GM19238 (cell line): Measurements from ENCODE around the gene SYNPO2.

Source experiments
- DNase-seq: peaks from one replicate; pipeline ENCODE4 v3.0.0; 2011; ENCODE audit warnings: low spot score; ENCODE audit not compliant: insufficient read length

SYNPO2 gene, protein sequence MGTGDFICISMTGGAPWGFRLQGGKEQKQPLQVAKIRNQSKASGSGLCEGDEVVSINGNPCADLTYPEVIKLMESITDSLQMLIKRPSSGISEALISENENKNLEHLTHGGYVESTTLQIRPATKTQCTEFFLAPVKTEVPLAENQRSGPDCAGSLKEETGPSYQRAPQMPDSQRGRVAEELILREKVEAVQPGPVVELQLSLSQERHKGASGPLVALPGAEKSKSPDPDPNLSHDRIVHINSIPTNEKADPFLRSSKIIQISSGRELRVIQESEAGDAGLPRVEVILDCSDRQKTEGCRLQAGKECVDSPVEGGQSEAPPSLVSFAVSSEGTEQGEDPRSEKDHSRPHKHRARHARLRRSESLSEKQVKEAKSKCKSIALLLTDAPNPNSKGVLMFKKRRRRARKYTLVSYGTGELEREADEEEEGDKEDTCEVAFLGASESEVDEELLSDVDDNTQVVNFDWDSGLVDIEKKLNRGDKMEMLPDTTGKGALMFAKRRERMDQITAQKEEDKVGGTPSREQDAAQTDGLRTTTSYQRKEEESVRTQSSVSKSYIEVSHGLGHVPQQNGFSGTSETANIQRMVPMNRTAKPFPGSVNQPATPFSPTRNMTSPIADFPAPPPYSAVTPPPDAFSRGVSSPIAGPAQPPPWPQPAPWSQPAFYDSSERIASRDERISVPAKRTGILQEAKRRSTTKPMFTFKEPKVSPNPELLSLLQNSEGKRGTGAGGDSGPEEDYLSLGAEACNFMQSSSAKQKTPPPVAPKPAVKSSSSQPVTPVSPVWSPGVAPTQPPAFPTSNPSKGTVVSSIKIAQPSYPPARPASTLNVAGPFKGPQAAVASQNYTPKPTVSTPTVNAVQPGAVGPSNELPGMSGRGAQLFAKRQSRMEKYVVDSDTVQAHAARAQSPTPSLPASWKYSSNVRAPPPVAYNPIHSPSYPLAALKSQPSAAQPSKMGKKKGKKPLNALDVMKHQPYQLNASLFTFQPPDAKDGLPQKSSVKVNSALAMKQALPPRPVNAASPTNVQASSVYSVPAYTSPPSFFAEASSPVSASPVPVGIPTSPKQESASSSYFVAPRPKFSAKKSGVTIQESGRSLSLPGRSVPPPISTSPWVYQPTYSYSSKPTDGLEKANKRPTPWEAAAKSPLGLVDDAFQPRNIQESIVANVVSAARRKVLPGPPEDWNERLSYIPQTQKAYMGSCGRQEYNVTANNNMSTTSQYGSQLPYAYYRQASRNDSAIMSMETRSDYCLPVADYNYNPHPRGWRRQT

GRCh38 chr4:118888666-118889311 is at the start of gene SYNPO2:
Gene SYNPO2, plus strand, starts transcription at chr4:118888854. Its CDS starts 183 bp downstream, at chr4:118889037.
- peak; percentile 10 for DNase-seq

DNA sequence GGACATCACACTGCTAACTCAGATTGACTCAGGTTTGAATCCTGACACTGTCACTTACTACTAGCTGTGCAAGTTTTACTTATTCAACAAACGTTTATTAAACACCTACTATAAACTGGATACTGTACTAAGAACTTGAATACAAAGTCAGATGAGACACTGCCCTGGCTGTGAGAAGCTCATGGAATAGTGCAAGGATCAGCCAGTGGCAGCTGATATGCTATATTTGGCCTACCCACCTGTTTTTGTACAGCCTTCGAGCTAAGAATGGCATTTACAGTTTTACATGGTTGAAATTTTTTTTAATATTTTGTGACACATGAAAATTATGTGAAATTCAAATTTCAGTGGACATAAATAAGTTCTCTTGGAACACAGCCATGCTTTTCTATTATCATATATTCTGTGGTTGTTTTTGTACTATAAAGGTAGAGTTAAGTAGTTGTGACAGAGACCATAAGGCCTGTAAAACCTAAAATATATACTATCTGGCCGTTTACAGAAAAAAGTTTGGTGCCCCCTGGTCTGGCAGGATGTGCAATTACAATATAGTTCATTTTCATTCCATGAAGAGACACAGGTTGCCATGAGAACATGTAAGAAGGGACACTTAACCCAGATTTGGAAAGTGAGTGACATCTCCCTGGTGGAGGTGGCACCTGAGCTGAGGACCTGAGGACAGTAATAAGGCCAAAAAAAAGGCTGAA is 49.3 kb upstream of the SYNPO2 start:
- DNase-seq, result no peak

DNA sequence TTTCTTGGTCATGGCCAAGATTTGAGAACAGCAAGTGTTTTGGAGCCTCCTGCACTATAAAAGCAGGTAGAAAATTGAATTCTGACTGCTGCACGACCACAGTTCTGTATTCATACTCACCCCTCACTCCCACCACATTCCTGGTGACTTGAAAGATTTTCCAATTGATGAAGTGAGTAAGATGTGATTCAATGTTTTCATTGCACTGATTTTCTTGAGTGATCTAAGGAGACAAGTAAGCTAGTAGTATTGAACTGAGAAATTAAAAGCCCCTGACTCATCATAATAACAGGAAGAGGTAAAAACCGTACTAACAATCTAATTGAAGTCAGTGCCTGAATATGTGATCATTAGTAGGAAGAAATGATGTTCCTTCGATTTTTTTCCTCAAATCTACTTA is 46.6 kb upstream of the SYNPO2 start:
- DNase-seq, result no peak

DNA sequence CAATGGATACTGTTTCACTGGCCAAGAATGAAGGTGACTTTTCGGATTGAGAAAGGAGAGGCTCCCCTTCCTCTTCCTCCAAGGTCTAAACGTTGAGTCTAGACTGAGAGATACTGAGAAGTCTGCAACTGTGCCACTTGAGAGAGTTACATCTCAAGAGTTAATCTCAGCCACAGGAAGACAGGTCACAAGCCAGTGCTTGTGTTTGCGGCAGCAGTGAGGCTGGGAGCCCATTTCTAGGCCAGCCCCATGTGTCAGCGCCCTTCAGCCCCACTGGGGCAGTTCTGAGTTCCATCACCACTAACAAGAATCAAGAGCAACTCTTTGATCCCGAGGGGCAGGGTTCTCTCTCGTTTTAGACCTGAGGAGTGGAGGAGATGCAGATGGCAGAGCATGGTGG is 45.4 kb upstream of the SYNPO2 start:
- DNase-seq, result no peak

- DNase-seq, result no peak
Observed at GRCh38 chr4:118845552-118846050, 43.1 kb upstream of the SYNPO2 start.

DNA sequence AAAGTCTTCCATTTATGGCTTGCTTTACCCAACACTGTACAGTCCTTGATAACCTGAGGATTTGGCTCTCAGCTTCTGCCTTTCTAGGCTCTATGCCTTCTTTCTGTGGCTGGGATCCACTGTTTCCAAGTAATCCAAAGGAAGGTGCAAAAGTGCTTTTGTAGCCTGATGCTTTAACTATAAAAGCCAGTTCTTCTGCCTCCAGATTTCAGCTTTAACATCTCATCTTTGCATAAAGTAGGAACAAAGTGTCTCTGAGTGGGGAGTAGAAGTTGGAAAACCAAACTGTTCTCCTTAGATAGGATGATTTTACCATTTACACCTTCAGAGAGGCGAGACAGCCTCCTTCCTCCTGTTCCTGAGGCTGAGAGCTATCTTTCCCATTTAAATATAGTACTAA is 41.7 kb upstream of the SYNPO2 start:
- DNase-seq, result no peak

- DNase-seq, result no peak
Observed at GRCh38 chr4:118848242-118848641, 40.4 kb upstream of the SYNPO2 start.

DNA sequence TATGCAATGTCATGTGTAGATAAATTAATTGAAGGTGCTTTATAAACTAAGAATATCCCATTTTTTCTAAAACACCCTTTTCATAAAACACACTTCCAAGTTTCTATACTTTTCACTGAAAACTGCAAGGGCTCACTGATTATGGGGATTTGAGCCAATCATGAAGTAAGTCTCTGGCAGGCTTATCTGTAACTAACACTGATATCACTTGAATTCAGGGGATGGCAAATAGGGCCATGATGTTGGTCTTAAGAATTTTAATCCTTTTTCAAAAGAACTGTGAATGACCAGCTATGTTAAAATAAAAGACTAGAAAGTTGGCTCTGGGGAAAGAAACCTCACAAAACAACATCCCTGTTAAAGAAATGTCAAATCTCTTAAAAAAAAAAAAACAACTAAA is 39.8 kb upstream of the SYNPO2 start:
- DNase-seq, result no peak

- DNase-seq, result no peak
Observed at GRCh38 chr4:118849867-118850487, 38.7 kb upstream of the SYNPO2 start.

- DNase-seq, result peak; percentile 21
Observed at GRCh38 chr4:118850488-118851173, 38.0 kb upstream of the SYNPO2 start.

- no peak for DNase-seq
Observed at GRCh38 chr4:118857760-118858159, 30.9 kb upstream of the SYNPO2 start.

- no peak for DNase-seq
Observed at GRCh38 chr4:118858779-118859178, 29.9 kb upstream of the SYNPO2 start.

- DNase-seq, result no peak
Observed at GRCh38 chr4:118865091-118865708, 23.5 kb upstream of the SYNPO2 start.

GRCh38 chr4:118866442-118866841 is 22.2 kb upstream of the SYNPO2 start:
- DNase-seq, result no peak

GRCh38 chr4:118867311-118868067 is 21.2 kb upstream of the SYNPO2 start:
- no peak for DNase-seq

- no peak for DNase-seq
Observed at GRCh38 chr4:118869808-118870342, 18.8 kb upstream of the SYNPO2 start.

DNA sequence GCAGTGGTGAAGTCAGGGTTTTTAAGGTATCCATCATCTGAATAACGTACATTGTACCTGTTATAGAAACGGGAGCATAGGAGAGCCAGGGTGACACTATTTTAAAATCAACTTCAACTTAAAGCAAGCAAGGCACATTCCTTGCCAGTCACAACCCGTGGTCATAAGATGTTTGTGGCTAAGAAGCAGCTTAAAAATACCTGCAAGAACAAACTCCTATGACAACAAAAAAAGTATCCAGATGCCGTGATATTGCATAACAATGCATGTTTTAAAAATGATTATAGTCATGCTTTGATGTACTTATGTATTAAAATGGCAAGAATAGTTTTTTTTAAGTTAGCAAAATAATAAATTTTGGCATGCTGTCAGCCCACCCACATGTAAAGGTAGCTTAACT is 16.5 kb upstream of the SYNPO2 start:
- no peak for DNase-seq

DNA sequence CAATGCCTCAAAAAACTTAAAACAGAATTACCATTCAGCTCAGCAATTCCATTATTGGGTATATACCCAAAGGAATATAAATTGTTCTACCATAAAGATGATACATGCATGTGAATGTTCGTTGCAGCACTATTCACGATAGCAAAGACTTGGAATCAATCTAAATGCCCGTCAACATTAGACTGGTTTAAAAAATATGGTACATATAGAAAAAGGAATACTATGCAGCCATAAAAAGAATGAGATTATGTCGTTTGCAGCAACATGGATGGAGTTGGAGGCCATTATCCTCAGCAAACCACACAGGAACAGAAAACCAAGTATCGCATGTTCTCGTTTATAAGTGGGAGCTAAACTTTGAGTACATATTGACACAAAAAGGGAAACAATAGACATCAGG is 10.9 kb upstream of the SYNPO2 start:
- no peak for DNase-seq
